GM12872 (cell line): Measurements from ENCODE around the gene TCEA2.

Source experiments
- TF ChIP-seq, protein P1 (sequence below): IDR thresholded peaks from 3 replicates; pipeline ENCODE4 v1.5.1; 2011; ENCODE audit warnings: low read depth, mild to moderate bottlenecking, low read length, moderate library complexity; ENCODE audit not compliant: insufficient read depth

Gene TCEA2

DNA sequence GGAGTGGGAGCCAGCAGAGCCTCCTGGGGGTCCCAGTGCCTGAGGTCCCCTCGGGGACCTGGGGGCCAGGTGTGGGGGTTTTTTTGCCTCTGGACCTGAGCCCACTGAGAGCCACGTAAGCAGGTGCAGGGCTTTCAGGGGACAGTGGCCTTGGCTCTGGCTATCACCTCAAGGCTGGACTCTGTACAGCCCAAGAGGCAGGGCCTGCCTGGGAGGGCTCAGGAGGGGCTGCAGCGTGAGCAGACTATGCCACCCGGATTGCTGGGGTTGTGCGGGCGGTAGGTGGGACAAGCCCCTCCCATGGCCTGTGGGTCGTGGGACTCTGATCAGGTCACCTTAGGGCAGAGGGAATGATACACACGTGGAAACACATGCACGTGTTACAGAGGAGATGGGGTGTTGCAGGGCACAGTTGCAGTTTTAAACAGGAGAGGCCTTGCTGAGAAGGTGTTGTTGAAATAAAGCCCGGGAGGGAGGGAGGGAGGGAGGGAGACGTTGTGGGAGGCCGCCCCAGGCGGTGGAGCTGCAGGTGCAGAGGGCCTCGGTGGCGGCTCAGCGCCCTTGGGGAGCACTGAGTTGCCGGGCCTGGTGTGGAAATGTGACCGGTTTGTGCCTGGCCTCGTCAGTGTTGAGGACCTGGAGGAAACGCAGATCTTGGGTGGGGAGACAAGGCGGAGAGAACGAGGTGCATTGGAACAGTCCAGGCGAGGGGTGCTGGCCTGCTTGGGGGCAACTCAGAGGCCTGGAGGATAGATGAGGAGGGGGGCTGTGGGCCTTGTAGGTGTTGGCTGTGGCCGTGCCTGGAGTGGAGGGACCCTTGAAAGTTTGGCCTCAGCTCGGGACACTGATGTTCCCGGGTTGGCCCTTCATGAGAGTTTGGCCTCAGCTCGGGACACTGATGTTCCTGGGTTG, 2.3 kb downstream of the TCEA2 start:
- TF ChIP-seq, protein P1, sequence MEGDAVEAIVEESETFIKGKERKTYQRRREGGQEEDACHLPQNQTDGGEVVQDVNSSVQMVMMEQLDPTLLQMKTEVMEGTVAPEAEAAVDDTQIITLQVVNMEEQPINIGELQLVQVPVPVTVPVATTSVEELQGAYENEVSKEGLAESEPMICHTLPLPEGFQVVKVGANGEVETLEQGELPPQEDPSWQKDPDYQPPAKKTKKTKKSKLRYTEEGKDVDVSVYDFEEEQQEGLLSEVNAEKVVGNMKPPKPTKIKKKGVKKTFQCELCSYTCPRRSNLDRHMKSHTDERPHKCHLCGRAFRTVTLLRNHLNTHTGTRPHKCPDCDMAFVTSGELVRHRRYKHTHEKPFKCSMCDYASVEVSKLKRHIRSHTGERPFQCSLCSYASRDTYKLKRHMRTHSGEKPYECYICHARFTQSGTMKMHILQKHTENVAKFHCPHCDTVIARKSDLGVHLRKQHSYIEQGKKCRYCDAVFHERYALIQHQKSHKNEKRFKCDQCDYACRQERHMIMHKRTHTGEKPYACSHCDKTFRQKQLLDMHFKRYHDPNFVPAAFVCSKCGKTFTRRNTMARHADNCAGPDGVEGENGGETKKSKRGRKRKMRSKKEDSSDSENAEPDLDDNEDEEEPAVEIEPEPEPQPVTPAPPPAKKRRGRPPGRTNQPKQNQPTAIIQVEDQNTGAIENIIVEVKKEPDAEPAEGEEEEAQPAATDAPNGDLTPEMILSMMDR = no peak

DNA sequence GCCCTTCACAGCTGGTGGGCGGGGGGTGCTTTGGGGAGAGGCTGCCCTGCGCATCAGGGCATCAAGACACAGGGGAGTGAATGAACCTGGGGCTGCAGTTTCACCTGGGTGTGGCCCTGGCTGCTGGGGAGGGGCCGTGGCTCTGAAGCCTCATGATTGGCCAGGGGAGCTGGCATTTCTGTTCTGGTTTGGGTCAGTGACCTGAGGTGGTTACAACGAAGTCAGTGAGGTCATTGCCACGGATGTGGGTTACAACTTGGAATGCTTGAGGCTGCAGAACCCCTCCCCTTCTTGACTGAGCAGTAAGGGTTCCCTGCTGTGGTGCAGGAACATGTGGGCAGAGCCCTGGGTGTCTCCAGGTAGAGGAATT, 3.0 kb downstream of the TCEA2 start:
- TF ChIP-seq, protein P1 = no peak

DNA sequence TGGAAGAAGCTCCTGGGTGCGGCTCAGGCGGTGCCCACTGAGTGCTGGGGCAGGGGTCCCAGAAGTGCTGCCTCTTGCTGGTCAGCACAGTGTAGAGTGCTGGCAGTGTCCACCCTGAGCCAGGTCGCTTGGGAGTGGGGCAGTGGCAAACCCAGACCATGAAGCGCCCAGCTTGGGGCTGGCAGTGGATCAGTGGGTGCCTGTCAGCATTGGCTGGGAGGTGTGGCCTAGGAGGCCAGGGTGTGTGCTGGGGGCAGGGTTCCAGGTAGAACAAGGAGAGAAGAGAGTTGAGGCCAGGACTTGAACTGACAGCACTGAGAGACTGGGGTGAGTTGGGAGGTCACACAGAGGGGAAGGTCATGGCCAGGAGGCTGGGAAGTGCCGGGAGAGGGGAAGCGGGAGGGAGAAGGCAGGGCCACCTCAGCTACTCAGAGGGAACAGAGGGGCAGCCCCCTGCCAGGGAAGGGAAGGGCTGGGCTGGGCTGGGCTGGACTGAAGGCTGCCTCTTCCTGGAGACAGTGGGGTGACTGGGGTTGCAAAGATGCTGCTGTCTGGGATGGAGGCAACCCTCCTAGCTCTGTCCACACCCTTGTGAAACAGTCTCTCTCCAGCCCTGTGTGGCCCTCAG, 4.1 kb downstream of the TCEA2 start:
- TF ChIP-seq, protein P1 = no peak

DNA sequence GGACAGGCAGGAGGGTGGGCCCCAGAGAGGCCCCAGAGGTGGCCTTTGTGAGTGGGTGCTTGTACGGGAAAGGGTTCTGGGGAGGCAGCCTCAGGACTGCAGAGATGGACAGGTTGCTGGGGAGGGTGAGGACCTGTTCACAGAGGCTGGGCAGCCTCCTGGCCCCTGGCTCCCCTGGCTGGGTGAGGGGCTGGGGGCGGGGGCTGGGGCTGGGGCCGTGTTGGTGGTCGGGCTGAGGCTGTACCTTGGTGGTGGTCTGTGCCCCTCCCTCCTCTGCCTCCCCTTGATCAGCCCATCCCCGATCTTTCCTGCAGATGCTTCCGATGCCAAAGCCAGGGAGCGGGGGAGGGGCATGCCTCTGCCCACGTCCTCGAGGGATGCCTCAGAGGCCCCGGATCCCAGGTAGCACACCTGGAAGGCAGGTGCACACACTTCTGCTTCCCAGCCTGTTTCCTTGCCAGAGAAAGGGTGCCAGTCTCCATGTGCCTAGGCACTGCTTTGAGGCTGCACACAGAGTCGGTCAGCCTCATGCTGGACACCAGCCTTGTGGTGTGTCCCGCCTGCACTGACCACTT, 4.8 kb downstream of the TCEA2 start:
- TF ChIP-seq, protein P1 = no peak

DNA sequence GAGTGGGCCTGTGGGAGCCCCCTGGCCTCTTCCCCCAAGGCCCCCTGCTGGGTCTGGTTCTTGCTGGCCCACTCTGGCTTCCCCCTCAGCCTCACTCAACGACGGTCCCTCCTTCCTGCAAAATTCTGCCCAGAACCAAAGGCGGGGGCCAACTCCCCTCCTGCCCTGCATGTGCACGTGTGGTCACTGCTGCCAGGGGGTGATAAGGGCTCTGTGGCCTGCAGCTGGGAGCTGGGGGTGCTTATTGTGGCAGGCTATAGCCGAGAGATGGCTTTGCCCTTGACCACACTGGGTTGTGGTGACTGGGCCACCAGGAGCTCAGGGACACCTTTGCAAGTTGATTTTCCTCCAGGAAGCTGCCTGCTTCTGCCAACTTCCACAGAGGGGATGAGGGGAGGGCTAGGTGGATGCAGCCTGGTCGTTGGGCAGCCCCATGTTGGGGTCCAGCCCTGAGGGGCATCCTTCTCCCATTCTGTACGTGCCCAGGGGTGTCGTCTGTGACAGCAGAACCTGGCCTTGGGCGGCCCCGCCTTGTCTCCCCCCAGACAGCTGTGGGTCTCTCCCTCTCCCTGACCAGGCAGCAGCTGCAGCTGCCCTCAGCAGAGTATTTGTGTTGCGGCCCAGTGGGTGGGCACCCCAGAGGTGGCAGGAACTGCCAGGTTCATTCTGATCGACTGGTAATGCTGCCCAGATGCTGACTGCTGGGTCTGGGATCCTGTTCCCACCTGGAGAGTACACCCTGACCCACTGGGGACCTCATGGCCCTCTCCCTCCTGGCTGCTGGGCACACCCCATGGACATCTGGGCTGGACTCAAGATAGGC, 5.6 kb downstream of the TCEA2 start:
- TF ChIP-seq, protein P1 = no peak

DNA sequence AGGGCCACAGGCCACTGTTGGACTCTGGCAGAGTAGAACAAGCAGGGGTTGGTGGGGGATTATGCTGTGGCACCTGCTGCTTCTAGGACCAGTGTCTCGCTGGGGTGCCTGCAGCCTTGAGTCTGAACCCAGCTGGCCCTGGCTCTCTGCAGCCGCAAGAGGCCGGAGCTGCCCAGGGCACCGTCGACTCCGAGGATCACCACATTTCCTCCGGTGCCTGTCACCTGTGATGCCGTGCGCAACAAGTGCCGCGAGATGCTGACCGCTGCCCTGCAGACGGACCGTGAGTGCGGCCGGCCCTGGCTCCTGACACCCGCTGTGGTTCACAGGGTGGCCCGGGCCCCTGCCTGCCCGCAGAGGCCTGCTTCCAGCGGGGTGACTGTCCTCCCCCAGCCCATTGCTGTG, 6.2 kb downstream of the TCEA2 start:
- TF ChIP-seq, protein P1 = no peak

DNA sequence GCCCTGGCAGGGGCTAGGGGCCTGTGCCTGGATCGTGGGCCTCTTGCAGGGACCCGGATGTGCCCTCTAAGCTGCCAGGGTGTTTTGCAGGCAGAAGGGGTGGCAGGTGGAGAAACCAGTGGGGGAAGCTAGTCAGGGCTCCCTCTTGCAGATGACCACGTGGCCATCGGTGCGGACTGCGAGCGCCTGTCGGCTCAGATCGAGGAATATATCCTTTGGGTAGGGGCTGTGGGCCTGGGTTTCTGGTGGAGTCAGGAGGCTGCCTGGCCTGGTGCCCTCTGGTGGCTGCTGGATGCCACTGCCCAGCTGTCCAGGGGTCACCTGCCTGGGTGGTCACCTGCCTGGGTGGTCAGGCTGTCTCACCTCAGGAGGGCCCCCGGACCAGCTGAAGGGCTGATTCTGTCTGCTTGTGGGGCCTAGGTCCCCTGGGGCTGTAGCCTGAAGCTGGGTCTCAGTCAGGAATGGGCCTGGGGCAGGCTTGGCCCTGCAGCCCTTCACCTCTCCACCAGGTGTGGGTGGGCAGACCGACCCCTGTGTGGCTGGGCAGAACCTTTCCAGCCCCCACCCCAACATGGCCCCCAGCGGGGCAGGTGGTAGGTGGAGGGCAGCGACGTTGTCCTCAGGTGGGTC, 6.7 kb downstream of the TCEA2 start:
- TF ChIP-seq, protein P1 = peak; percentile 90
